ENCODE data around the gene SH2D4B.

GRCh38 chr10:80555415-80555814 is 17.7 kb downstream of the SH2D4B start:
- TF ChIP-seq ZNF274 (IDR thresholded peaks at IDR 0.05; ENCODE audit: low read depth, low read length), result no peak
- TF ChIP-seq SUZ12 (IDR thresholded peaks at IDR 0.05; ENCODE audit: extremely low read depth, insufficient read depth, insufficient read length), result no peak
- TF ChIP-seq YY1 (IDR thresholded peaks at IDR 0.05; ENCODE audit: insufficient read depth, insufficient read length), result no peak
